Mesothelial cell of epicardium (in vitro differentiated cells): Measurements from ENCODE around the gene TNFSF18. TPM values are rescaled to one million over a fixed set of nuclear protein-coding genes. Genes with fewer than 3 reads are reported as not detected.
"Not testable (repeated sequence)": the region's sequence is repeated elsewhere in the genome, so short reads cannot be mapped to it uniquely, and the experiment has no call there.

ENCODE experiments used
- DNase-seq, 2 experiments: peaks; one replicate each; pipeline ENCODE4 v3.0.0; 2021; ENCODE audit warnings: low spot score in 2 of 2; ENCODE audit not compliant: unreplicated experiment in 2 of 2
- H3K27ac Mint-ChIP-seq: 2 replicates; pipeline ENCODE4 v1.8.0; 2021; ENCODE audit warnings: mixed read lengths
- H3K27me3 Mint-ChIP-seq: 2 replicates; pipeline ENCODE4 v1.8.0; 2021; ENCODE audit warnings: low read depth, mixed read lengths
- H3K36me3 Mint-ChIP-seq: 2 replicates; pipeline ENCODE4 v1.8.0; 2021; ENCODE audit warnings: mixed read lengths
- H3K4me1 Mint-ChIP-seq: 2 replicates; pipeline ENCODE4 v1.8.0; 2021; ENCODE audit warnings: mixed read lengths
- H3K4me3 Mint-ChIP-seq: 2 replicates; pipeline ENCODE4 v1.8.0; 2021; ENCODE audit warnings: mild to moderate bottlenecking, moderate library complexity, mixed read lengths
- H3K9me3 Mint-ChIP-seq: 2 replicates; pipeline ENCODE4 v1.8.0; 2021; ENCODE audit warnings: mixed read lengths
- CTCF ChIP-seq: fragments of 200-600 bp; sonication (generic); IDR thresholded peaks from one replicate; pipeline ENCODE4 v1.5.0; 2021; ENCODE audit warnings: antibody characterized with exemption; ENCODE audit not compliant: unreplicated experiment
- total RNA-seq: library from RNA; stranded (reverse); gene quantifications from 3 replicates; pipeline ENCODE4 v1.2.1, GENCODE V29; 2021

The TNFSF18 gene
- total RNA-seq, 1 donor from 2014 or later, result 3.7 TPM

- Mint-ChIP-seq H3K36me3 (no peaks in the 10 kb centered on the region), H3K27ac (no peak overlapping the region), H3K27me3 (peaks cover 4% of the 10 kb centered on the region), H3K9me3 (peaks cover 7% of the 10 kb centered on the region), H3K4me1 (peaks cover 2% of the 10 kb centered on the region), H3K4me3 (no peak overlapping the region)
- TF ChIP-seq CTCF, result no peak
- DNase-seq, result no peak
Observed at GRCh38 chr1:173094541-173094940, 43.8 kb upstream of the TNFSF18 start.

GRCh38 chr1:173093691-173094445 lies 43.1 kb upstream of the TNFSF18 start:
- Mint-ChIP-seq H3K4me1 (no peaks in the 10 kb centered on the region), H3K9me3 (peaks cover 11% of the 10 kb centered on the region), H3K36me3 (no peaks in the 10 kb centered on the region), H3K27me3 (peaks cover 4% of the 10 kb centered on the region), H3K4me3 (no peak overlapping the region), H3K27ac (no peak overlapping the region)
- no peak for DNase-seq
- TF ChIP-seq CTCF, result no peak

- no peak for TF ChIP-seq CTCF
- Mint-ChIP-seq H3K4me1 (no peaks in the 10 kb centered on the region), H3K27me3 (peaks cover 4% of the 10 kb centered on the region), H3K4me3 (no peak overlapping the region), H3K36me3 (no peaks in the 10 kb centered on the region), H3K9me3 (peaks cover 24% of the 10 kb centered on the region), H3K27ac (no peak overlapping the region)
- no peak for DNase-seq
Observed at GRCh38 chr1:173084292-173084691, 33.6 kb upstream of the TNFSF18 start.

GRCh38 chr1:173082913-173083312 lies 32.2 kb upstream of the TNFSF18 start:
- Mint-ChIP-seq H3K4me3 (no peak overlapping the region), H3K9me3 (peaks cover 22% of the 10 kb centered on the region), H3K27ac (no peak overlapping the region), H3K27me3 (peaks cover 4% of the 10 kb centered on the region), H3K36me3 (no peaks in the 10 kb centered on the region), H3K4me1 (no peaks in the 10 kb centered on the region)
- no peak for DNase-seq
- no peak for TF ChIP-seq CTCF

GRCh38 chr1:173074217-173074616 lies 23.5 kb upstream of the TNFSF18 start:
- H3K27ac Mint-ChIP-seq, H3K4me3 Mint-ChIP-seq, H3K4me1 Mint-ChIP-seq, H3K27me3 Mint-ChIP-seq, H3K36me3 Mint-ChIP-seq, DNase-seq: not testable (repeated sequence)
- H3K9me3 Mint-ChIP-seq, result peaks cover 27% of the 10 kb centered on the region

- no peak overlapping the region for H3K27ac Mint-ChIP-seq
- TF ChIP-seq CTCF, result no peak
- H3K9me3 Mint-ChIP-seq, result peaks cover 28% of the 10 kb centered on the region
- peaks cover 2% of the 10 kb centered on the region for H3K36me3 Mint-ChIP-seq
- H3K4me1 Mint-ChIP-seq, result peaks cover 4% of the 10 kb centered on the region
- no peak overlapping the region for H3K4me3 Mint-ChIP-seq
- DNase-seq, result no peak
- no peaks in the 10 kb centered on the region for H3K27me3 Mint-ChIP-seq
Observed at GRCh38 chr1:173064011-173064410, 13.3 kb upstream of the TNFSF18 start.
